ENCODE results near the gene TMCC1.

The TMCC1 gene

DNA sequence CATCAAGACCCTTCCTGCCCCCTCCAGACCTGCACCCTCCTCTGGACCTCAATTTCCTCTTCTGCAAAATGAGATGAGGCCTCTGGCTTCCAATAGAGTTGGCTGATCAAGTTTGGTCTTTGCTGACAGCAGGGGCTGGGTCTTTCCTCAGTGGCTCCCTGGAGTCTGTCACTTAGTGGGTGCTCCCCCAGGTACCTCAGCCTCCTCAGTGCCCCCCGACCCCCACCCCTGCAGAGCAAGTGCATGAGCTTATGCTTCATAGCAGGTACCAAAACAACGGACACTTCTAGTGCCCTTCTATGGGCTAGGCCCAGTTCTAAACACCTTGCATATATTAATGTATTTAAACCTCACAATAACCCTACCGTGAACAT is 280.2 kb downstream of the TMCC1 start:
- TF ChIP-seq GATA2 (IDR thresholded peaks at IDR 0.05; ENCODE audit: low read depth, low read length): no peak
- no peak for TF ChIP-seq GATA3 (IDR thresholded peaks at IDR 0.05; ENCODE audit: low read depth, low read length)

- no peak for TF ChIP-seq GATA3 (IDR thresholded peaks at IDR 0.05; ENCODE audit: low read depth, low read length)
- TF ChIP-seq GATA2 (IDR thresholded peaks at IDR 0.05; ENCODE audit: low read depth, low read length): no peak
These were observed 280.8 kb downstream of the TMCC1 start for GRCh38 chr3:129612534-129613366.

DNA sequence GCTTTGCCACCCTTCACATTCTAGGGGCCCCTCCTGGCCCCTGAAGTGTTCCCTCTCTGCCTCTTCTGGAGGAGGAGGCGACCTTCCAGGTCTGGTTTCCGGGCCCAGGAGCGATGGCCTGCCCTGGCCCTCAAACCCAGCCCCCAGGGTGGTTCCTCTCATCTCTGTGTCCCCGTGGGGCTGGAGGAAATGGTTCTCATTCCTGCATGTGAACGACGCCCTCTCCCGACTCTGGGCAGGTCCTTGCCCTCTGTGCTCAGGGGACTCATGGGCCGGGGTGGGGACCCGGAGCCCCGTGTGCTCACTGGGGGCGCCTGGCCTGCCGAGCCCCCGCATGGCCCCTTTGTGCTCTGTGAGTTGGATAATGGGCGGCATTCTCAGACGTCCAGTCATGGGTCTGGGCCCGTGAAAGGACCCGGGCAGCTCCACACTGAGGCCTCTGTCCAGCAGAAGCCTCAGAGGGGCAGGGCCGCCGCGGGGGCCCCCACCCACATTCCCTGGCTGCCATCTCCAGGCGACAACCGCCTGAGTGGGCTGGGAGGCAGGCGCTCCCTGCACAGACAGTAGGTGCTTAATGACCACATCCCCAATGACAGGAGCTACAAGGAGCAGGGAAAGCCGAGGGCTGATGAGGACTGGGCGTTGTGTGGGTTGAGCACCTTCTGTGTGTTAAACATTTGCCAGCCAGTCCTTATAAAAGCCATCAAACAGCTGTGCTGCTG is 281.5 kb downstream of the TMCC1 start:
- TF ChIP-seq GATA3 (IDR thresholded peaks at IDR 0.05; ENCODE audit: low read depth, low read length) (no peak), GATA2 (IDR thresholded peaks at IDR 0.05; ENCODE audit: low read depth, low read length) (no peak)

DNA sequence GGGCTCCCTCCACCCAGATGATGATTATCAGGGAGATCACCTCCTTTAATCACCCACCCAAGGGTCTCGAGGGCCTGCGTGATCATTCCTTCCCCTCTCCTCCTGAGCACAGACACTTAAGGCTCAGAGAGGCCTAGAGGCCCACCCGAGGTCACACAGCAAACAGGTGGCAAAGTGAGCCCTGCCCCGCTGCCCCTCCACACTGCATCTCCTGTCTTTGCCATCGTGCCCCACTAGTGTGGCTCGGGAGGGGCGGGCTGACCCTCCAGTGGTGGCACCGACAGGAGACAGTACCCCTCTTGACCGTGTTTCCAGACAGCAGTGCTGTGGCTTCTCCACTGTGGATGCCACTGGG is 282.1 kb downstream of the TMCC1 start:
- TF ChIP-seq GATA3 (IDR thresholded peaks at IDR 0.05; ENCODE audit: low read depth, low read length): no peak
- TF ChIP-seq GATA2 (IDR thresholded peaks at IDR 0.05; ENCODE audit: low read depth, low read length): no peak

DNA sequence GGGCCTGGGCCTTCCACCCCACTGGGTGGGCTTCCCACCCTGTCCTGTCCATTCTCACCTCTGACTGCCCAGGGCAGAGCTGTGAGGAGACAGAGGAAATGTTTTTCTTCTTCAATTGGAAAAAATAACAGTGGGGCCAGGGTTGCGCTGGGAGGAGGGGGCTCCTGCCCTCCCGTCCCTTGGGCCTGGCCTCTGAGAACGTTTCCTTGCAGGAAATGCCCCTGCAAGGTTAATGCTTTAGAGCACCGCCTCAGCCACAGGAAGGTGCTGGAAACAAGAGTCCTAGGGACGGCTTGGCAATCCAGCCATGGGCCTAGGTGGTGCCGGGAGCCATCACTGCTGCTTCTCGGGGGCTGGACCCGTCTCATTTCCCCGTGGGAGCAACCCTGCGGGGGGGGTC is 283.2 kb downstream of the TMCC1 start:
- no peak for TF ChIP-seq GATA3 (IDR thresholded peaks at IDR 0.05; ENCODE audit: low read depth, low read length)
- TF ChIP-seq GATA2 (IDR thresholded peaks at IDR 0.05; ENCODE audit: low read depth, low read length): no peak

DNA sequence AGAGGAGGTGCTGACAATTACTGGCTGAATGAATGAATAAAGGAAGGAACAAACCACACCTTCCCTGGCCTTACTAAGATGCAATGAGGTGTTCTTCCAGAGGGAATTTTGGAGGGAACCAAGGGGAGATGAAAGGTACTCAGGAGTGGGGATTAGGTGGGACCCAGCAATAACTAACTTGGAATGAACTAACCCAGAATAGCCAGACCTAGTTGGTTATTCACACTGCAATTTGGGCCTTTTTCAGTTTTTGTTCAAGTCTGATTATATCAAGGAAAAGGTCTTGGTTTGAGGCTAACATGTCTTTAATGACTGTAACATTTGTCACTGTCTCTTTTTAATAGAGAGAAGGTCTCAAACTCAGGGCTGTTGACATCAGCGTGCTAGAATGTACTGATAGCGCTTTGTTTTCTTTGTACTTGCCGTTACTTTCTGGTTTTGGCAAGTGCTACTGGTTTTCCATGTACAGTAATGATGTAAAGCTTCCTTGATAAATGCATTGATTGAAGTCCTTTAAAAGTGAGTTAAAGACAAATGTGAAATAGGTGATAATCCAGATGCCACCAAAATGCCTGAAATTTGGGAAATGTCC is 283.8 kb downstream of the TMCC1 start:
- TF ChIP-seq GATA3 (IDR thresholded peaks at IDR 0.05; ENCODE audit: low read depth, low read length) (no peak), GATA2 (IDR thresholded peaks at IDR 0.05; ENCODE audit: low read depth, low read length) (no peak)

- TF ChIP-seq GATA3 (IDR thresholded peaks at IDR 0.05; ENCODE audit: low read depth, low read length) (no peak), GATA2 (IDR thresholded peaks at IDR 0.05; ENCODE audit: low read depth, low read length) (no peak)
These were observed 284.4 kb downstream of the TMCC1 start for GRCh38 chr3:129608936-129609590.

- no peak for TF ChIP-seq GATA3 (IDR thresholded peaks at IDR 0.05; ENCODE audit: low read depth, low read length)
- no peak for TF ChIP-seq GATA2 (IDR thresholded peaks at IDR 0.05; ENCODE audit: low read depth, low read length)
These were observed 285.2 kb downstream of the TMCC1 start for GRCh38 chr3:129608087-129608935.

- TF ChIP-seq GATA2 (IDR thresholded peaks at IDR 0.05; ENCODE audit: low read depth, low read length) (no peak), GATA3 (IDR thresholded peaks at IDR 0.05; ENCODE audit: low read depth, low read length) (no peak)
These were observed 286.0 kb downstream of the TMCC1 start for GRCh38 chr3:129607391-129608068.

GRCh38 chr3:129606636-129607390 is 286.7 kb downstream of the TMCC1 start, which contains the start of gene PLXND1:
Gene PLXND1, minus strand, starts transcription at chr3:129606676. Its CDS starts 37 bp downstream, at chr3:129606639.
- no peak for TF ChIP-seq GATA3 (IDR thresholded peaks at IDR 0.05; ENCODE audit: low read depth, low read length)
- no peak for TF ChIP-seq GATA2 (IDR thresholded peaks at IDR 0.05; ENCODE audit: low read depth, low read length)

DNA sequence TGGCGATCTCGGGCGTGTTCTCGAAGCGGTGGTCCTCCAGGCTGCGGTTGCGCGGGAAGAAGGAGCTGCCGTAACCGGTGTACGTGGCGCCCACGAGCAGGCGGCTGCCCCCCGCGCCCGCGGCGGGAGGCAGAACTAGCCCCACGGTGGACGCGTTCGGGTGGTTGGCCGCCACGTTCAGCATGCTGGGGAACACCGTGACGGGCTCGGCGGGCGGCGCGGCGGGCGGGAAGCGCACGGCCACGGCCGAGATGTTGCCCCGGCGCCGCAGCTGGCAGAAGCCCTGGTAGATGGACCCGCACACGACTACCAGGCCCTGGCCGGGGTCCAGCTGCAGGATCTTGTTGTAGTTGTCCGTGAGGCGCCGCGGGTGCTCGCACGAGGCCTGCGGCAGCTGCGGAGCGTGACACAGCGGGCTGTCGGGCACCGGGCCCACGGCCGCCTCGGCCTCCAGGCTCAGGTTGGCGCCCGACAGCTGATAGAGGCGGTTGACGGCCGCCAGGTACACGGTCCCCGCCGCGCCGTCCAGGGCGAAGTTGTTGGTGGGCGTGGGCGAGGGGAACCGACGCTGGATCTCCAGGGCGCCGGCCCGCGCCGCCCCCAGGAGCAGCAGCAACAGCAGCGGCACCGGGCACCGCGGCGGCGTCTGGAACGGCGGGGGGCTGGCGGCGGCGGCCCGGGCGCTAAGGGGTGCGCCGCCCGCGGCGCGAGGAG is 287.4 kb downstream of the TMCC1 start:
- TF ChIP-seq GATA2 (IDR thresholded peaks at IDR 0.05; ENCODE audit: low read depth, low read length) (no peak), GATA3 (IDR thresholded peaks at IDR 0.05; ENCODE audit: low read depth, low read length) (no peak)

All from SH-SY5Y (cell line).